Stimulated activated naive CD8-positive, alpha-beta T cell treated with anti-CD3 and anti-CD28 coated beads, Interleukin-15, amount 100 ng/mL, for 72 hours (primary cell): ENCODE measurements around the gene ZNF484.
"Not testable (repeated sequence)": the region's sequence is repeated elsewhere in the genome, so short reads cannot be mapped to it uniquely, and the experiment has no call there.

Experiments used
- ATAC-seq: fragments of 150-1000 bp; cut with Tn5 transposase; 2 replicates; pipeline ENCODE4 v1.10.0; 2021; ENCODE audit warnings: mild to moderate bottlenecking, moderate library complexity
- DNase-seq, 2 donors: peaks; one replicate each; pipeline ENCODE4 v3.0.0; 2021 to 2022
- H3K27ac Mint-ChIP-seq, 2 donors: one replicate each; pipeline ENCODE4 v1.8.0; 2022; ENCODE audit warnings: mild to moderate bottlenecking in 2 of 2, mixed read lengths in 2 of 2, moderate library complexity in 2 of 2
- H3K27me3 Mint-ChIP-seq: one replicate; pipeline ENCODE4 v1.8.0; 2022; ENCODE audit warnings: mixed read lengths
- H3K4me1 Mint-ChIP-seq: one replicate; pipeline ENCODE4 v1.8.0; 2022; ENCODE audit warnings: mild to moderate bottlenecking, mixed read lengths
- H3K4me3 Mint-ChIP-seq, 2 donors: one replicate each; pipeline ENCODE4 v1.8.0; 2022; ENCODE audit warnings: mild to moderate bottlenecking in 2 of 2, mixed read lengths in 2 of 2, moderate library complexity in 1 of 2
- H3K9me3 Mint-ChIP-seq, 2 donors: one replicate each; pipeline ENCODE4 v1.8.0; 2022; ENCODE audit warnings: mixed read lengths in 2 of 2

ZNF484 gene

GRCh38 chr9:92883666-92884405 lies 6.0 kb upstream of the ZNF484 start:
- H3K4me3 Mint-ChIP-seq, DNase-seq, H3K9me3 Mint-ChIP-seq, ATAC-seq: not testable (repeated sequence)
- peaks cover 13% of the 10 kb centered on the region for H3K27me3 Mint-ChIP-seq
- peak overlapping the region in 1 of 2 donors; percentile 2 for H3K27ac Mint-ChIP-seq
- peaks cover 32% of the 10 kb centered on the region for H3K4me1 Mint-ChIP-seq

- H3K9me3 Mint-ChIP-seq = peaks cover 0 to 4% of the 10 kb centered on the region in 2 donors
- ATAC-seq (no peak), DNase-seq (no peak)
- no peak overlapping the region for H3K4me3 Mint-ChIP-seq
- H3K27ac Mint-ChIP-seq = no peak overlapping the region
- peaks cover 26% of the 10 kb centered on the region for H3K4me1 Mint-ChIP-seq
- H3K27me3 Mint-ChIP-seq = peaks cover 13% of the 10 kb centered on the region
Observed at GRCh38 chr9:92882276-92882675, 4.4 kb upstream of the ZNF484 start.

GRCh38 chr9:92875373-92875772 lies 2.5 kb downstream of the ZNF484 start:
- H3K27ac Mint-ChIP-seq = no peak overlapping the region
- peaks cover 45% of the 10 kb centered on the region for H3K4me1 Mint-ChIP-seq
- peaks cover 0 to 4% of the 10 kb centered on the region in 2 donors for H3K9me3 Mint-ChIP-seq
- peak overlapping the region in 1 of 2 donors; percentile 12 for H3K4me3 Mint-ChIP-seq
- ATAC-seq (no peak), DNase-seq (no peak)
- no peaks in the 10 kb centered on the region for H3K27me3 Mint-ChIP-seq

- no peaks in the 10 kb centered on the region for H3K27me3 Mint-ChIP-seq
- no peak overlapping the region for H3K27ac Mint-ChIP-seq
- ATAC-seq (no peak), DNase-seq (no peak)
- H3K4me3 Mint-ChIP-seq = no peak overlapping the region
- H3K4me1 Mint-ChIP-seq = peaks cover 35% of the 10 kb centered on the region
- peaks cover 0 to 7% of the 10 kb centered on the region in 2 donors for H3K9me3 Mint-ChIP-seq
Observed at GRCh38 chr9:92870289-92870688, 7.5 kb downstream of the ZNF484 start.

- not testable (repeated sequence) for DNase-seq, H3K4me3 Mint-ChIP-seq, H3K27ac Mint-ChIP-seq, H3K27me3 Mint-ChIP-seq, ATAC-seq
- peaks cover 46% of the 10 kb centered on the region for H3K4me1 Mint-ChIP-seq
- H3K9me3 Mint-ChIP-seq = peaks cover 4 to 14% of the 10 kb centered on the region in 2 donors
Observed at GRCh38 chr9:92866600-92866999, 11.2 kb downstream of the ZNF484 start.

- Mint-ChIP-seq H3K27me3 (no peaks in the 10 kb centered on the region), H3K9me3 (peaks cover 9 to 14% of the 10 kb centered on the region in 2 donors), H3K4me3 (no peak overlapping the region), H3K4me1 (peaks cover 44% of the 10 kb centered on the region), H3K27ac (no peak overlapping the region)
- ATAC-seq (no peak), DNase-seq (no peak)
Observed at GRCh38 chr9:92864152-92864551, 13.7 kb downstream of the ZNF484 start.

GRCh38 chr9:92860867-92861266 lies 17.0 kb downstream of the ZNF484 start:
- ATAC-seq (no peak), DNase-seq (no peak)
- H3K27me3 Mint-ChIP-seq = no peaks in the 10 kb centered on the region
- H3K4me1 Mint-ChIP-seq = peaks cover 39% of the 10 kb centered on the region
- H3K4me3 Mint-ChIP-seq = no peak overlapping the region
- no peak overlapping the region for H3K27ac Mint-ChIP-seq
- H3K9me3 Mint-ChIP-seq = peaks cover 7 to 9% of the 10 kb centered on the region in 2 donors

GRCh38 chr9:92857236-92857635 lies 20.6 kb downstream of the ZNF484 start:
- Mint-ChIP-seq H3K4me1 (peaks cover 16% of the 10 kb centered on the region), H3K4me3 (no peak overlapping the region), H3K9me3 (peaks cover 3 to 6% of the 10 kb centered on the region in 2 donors), H3K27me3 (no peaks in the 10 kb centered on the region), H3K27ac (no peak overlapping the region)
- DNase-seq (no peak), ATAC-seq (no peak)

GRCh38 chr9:92853716-92854115 lies 24.1 kb downstream of the ZNF484 start:
- no peak overlapping the region for H3K27ac Mint-ChIP-seq
- H3K4me1 Mint-ChIP-seq = no peaks in the 10 kb centered on the region
- ATAC-seq (no peak), DNase-seq (no peak)
- H3K9me3 Mint-ChIP-seq = peaks cover 5 to 9% of the 10 kb centered on the region in 2 donors
- H3K4me3 Mint-ChIP-seq = no peak overlapping the region
- H3K27me3 Mint-ChIP-seq = no peaks in the 10 kb centered on the region

- DNase-seq = no peak
- ATAC-seq = no peak
- Mint-ChIP-seq H3K27me3 (no peaks in the 10 kb centered on the region), H3K4me3 (no peak overlapping the region), H3K27ac (no peak overlapping the region), H3K4me1 (no peaks in the 10 kb centered on the region), H3K9me3 (peaks cover 23 to 32% of the 10 kb centered on the region in 2 donors)
Observed at GRCh38 chr9:92850898-92851297, 26.9 kb downstream of the ZNF484 start.

GRCh38 chr9:92848740-92849139 lies 29.1 kb downstream of the ZNF484 start:
- not testable (repeated sequence) for H3K4me3 Mint-ChIP-seq, DNase-seq, H3K27me3 Mint-ChIP-seq, H3K4me1 Mint-ChIP-seq, ATAC-seq, H3K27ac Mint-ChIP-seq
- peaks cover 40 to 46% of the 10 kb centered on the region in 2 donors for H3K9me3 Mint-ChIP-seq

- no peak overlapping the region for H3K4me3 Mint-ChIP-seq
- H3K27ac Mint-ChIP-seq = no peak overlapping the region
- ATAC-seq = no peak
- no peaks in the 10 kb centered on the region for H3K27me3 Mint-ChIP-seq
- DNase-seq = no peak
- H3K4me1 Mint-ChIP-seq = no peaks in the 10 kb centered on the region
- peaks cover 42 to 62% of the 10 kb centered on the region in 2 donors for H3K9me3 Mint-ChIP-seq
Observed at GRCh38 chr9:92846662-92847145, 31.1 kb downstream of the ZNF484 start.

GRCh38 chr9:92838411-92838810 lies 39.4 kb downstream of the ZNF484 start:
- peaks cover 40 to 59% of the 10 kb centered on the region in 2 donors for H3K9me3 Mint-ChIP-seq
- not testable (repeated sequence) for H3K27ac Mint-ChIP-seq, H3K4me3 Mint-ChIP-seq, DNase-seq, H3K4me1 Mint-ChIP-seq, ATAC-seq, H3K27me3 Mint-ChIP-seq

- H3K27ac Mint-ChIP-seq = no peak overlapping the region
- peaks cover 49 to 58% of the 10 kb centered on the region in 2 donors for H3K9me3 Mint-ChIP-seq
- no peaks in the 10 kb centered on the region for H3K27me3 Mint-ChIP-seq
- ATAC-seq = no peak
- H3K4me1 Mint-ChIP-seq = no peaks in the 10 kb centered on the region
- H3K4me3 Mint-ChIP-seq = no peak overlapping the region
- DNase-seq = no peak
Observed at GRCh38 chr9:92837191-92837590, 40.6 kb downstream of the ZNF484 start.

- DNase-seq = no peak
- Mint-ChIP-seq H3K4me3 (no peak overlapping the region), H3K9me3 (peaks cover 19 to 24% of the 10 kb centered on the region in 2 donors), H3K27me3 (no peaks in the 10 kb centered on the region), H3K27ac (no peak overlapping the region), H3K4me1 (no peaks in the 10 kb centered on the region)
- no peak for ATAC-seq
Observed at GRCh38 chr9:92829420-92829819, 48.4 kb downstream of the ZNF484 start.

- not testable (repeated sequence) for H3K27me3 Mint-ChIP-seq, H3K4me3 Mint-ChIP-seq, H3K9me3 Mint-ChIP-seq, DNase-seq, ATAC-seq, H3K27ac Mint-ChIP-seq, H3K4me1 Mint-ChIP-seq
Observed at GRCh38 chr9:92825065-92825464, 52.8 kb downstream of the ZNF484 start.
